Stomach (tissue), 9 donors: ENCODE results near the gene KLK5. TPM values are rescaled to one million over a fixed set of nuclear protein-coding genes. Genes with fewer than 3 reads are reported as not detected.
A peak's percentile ranks its signal among the peaks of the same experiment; 100 is the strongest.
"Not testable (repeated sequence)": the region's sequence is repeated elsewhere in the genome, so short reads cannot be mapped to it uniquely, and the experiment has no call there.

Experiments
- DNase-seq, 2 donors: peaks; one replicate each; pipeline versions ENCODE4 v3.0.0 to v3.0.0-alpha.2; 2013 to 2019
- H3K27ac ChIP-seq, 5 donors: fragments of 200-600 bp in 4 of 5; sonication (generic) in 4 of 5; one replicate each; pipeline ENCODE4 v1.5.1; 2013 to 2019; ENCODE audit warnings: mild to moderate bottlenecking in 1 of 5, moderate library complexity in 1 of 5
- H3K27me3 ChIP-seq, 3 donors: fragments of 200-600 bp; sonication (generic); one replicate each; pipeline ENCODE4 v1.5.1; 2017 to 2019; ENCODE audit warnings: mixed run types in 1 of 3
- H3K36me3 ChIP-seq, 4 donors: fragments of 200-600 bp; sonication (generic); 1 replicate in 3 of 4; 2 replicates in 1 of 4; pipeline ENCODE4 v1.5.1; 2016 to 2019
- H3K4me1 ChIP-seq, 4 donors: fragments of 200-600 bp; sonication (generic); one replicate each; pipeline ENCODE4 v1.5.1; 2016 to 2019
- H3K4me3 ChIP-seq, 4 donors: fragments of 200-600 bp; sonication (generic) in 3 of 4; one replicate each; pipeline ENCODE4 v1.5.1; 2016 to 2019; ENCODE audit warnings: mild to moderate bottlenecking in 1 of 4
- H3K9me3 ChIP-seq, 4 donors: fragments of 200-600 bp; sonication (generic); one replicate each; pipeline ENCODE4 v1.5.1; 2016 to 2019
- EP300 ChIP-seq: sonication (generic); formaldehyde crosslinking; IDR thresholded peaks from one replicate; pipeline ENCODE4 v1.6.1; 2017; ENCODE audit warnings: antibody characterized with exemption
- POLR2A ChIP-seq, 4 donors: fragments of 450-650 bp; IDR thresholded peaks; one replicate each; pipeline ENCODE4 v1.6.1; 2016; ENCODE audit warnings: antibody characterized with exemption in 4 of 4, control low read depth in 2 of 4, mild to moderate bottlenecking in 1 of 4, moderate library complexity in 1 of 4
- POLR2AphosphoS5 ChIP-seq, 3 donors: sonication (generic); formaldehyde crosslinking; IDR thresholded peaks; one replicate each; pipeline ENCODE4 v1.6.1; 2016; ENCODE audit warnings: antibody characterized with exemption in 3 of 3
- WGBS, 5 donors: extraction: QIAGEN DNeasy Blood & Tissue Kit in 3 of 5; methylation state at CpG; one replicate each; pipeline versions ENCODE4 v1.1.5 to v1.1.7; 2013 to 2018; 5-methylcytosine and 5-hydroxymethylcytosine counted together
- intact Hi-C: fragments of 100-400 bp; cut with DNase I; formaldehyde crosslinking; loops from one replicate; pipeline ENCODE4 v1.15.1; 2023; ENCODE audit warnings: low total_unique reads
- polyA plus RNA-seq, 3 donors: library from polyadenylated mRNA; stranded (reverse); fragments of 200-250 nt; gene quantifications; one replicate each; pipeline ENCODE4 v1.2.3, GENCODE V29; 2013
- total RNA-seq, 5 donors: library from RNA; depleted of rRNA; stranded (reverse); fragments of >200 nt; gene quantifications; one replicate each; pipeline versions ENCODE4 v1.1.0 to v1.2.3, GENCODE V29; 2014 to 2016
- TF ChIP-seq, protein P1 (sequence below), 7 experiments: fragments of 450-650 bp in 4 of 7; fragments of 200-600 bp in 3 of 7; sonication (generic) in 3 of 7; IDR thresholded peaks; one replicate each; pipeline ENCODE4 v1.5.1; 2016 to 2019; ENCODE audit warnings: antibody characterized with exemption in 7 of 7, control low read depth in 2 of 7, mild to moderate bottlenecking in 1 of 7
- donor health status: healthy with polysubstance abuse.
- donor health status: Bipolar disorder and iron deficiency.
- donor health status: healthy.

The KLK5 gene
- total and polyA plus RNA-seq, 8 donors: 10.4 TPM; not detected in 7

DNA sequence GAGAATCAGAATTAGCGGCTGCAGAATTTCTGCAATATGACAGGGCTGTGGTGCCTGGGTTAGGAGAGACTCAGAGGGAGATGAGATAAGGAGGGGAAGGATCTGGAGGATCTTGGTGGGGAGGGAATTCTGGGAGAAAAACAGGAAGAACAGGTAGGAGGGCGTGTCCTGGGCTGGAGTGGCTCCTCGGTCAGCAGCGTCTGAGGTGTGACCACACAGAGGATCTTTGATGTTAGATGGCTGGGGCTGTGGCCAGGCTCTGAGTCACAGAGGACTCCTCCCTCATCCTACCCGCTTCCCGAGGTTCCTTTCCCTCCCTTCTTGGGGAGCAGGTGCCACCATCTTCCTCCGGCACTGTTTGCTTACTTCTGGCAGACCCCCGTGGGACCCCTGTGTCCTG is 22.9 kb upstream of the KLK5 start:
- DNase-seq: peak in 1 of 2 donors; percentile 30
- no peak overlapping the region for H3K4me3 ChIP-seq
- H3K27me3 ChIP-seq: peaks cover 3 to 87% (median 14%) of the 10 kb centered on the region in 3 donors
- H3K36me3 ChIP-seq: no peaks in the 10 kb centered on the region
- no peak overlapping the region for H3K27ac ChIP-seq
- no peaks in the 10 kb centered on the region for H3K9me3 ChIP-seq
- 9 to 17% (median 11%) methylated on average over 8 of the region's 8 CpGs for WGBS, 5 donors
- TF ChIP-seq, protein P1, sequence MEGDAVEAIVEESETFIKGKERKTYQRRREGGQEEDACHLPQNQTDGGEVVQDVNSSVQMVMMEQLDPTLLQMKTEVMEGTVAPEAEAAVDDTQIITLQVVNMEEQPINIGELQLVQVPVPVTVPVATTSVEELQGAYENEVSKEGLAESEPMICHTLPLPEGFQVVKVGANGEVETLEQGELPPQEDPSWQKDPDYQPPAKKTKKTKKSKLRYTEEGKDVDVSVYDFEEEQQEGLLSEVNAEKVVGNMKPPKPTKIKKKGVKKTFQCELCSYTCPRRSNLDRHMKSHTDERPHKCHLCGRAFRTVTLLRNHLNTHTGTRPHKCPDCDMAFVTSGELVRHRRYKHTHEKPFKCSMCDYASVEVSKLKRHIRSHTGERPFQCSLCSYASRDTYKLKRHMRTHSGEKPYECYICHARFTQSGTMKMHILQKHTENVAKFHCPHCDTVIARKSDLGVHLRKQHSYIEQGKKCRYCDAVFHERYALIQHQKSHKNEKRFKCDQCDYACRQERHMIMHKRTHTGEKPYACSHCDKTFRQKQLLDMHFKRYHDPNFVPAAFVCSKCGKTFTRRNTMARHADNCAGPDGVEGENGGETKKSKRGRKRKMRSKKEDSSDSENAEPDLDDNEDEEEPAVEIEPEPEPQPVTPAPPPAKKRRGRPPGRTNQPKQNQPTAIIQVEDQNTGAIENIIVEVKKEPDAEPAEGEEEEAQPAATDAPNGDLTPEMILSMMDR (IDR thresholded peaks at IDR 0.05): no peak
- TF ChIP-seq POLR2A (IDR thresholded peaks at IDR 0.05) (no peak), EP300 (no peak), POLR2AphosphoS5 (IDR thresholded peaks at IDR 0.05) (no peak)
- H3K4me1 ChIP-seq: no peaks in the 10 kb centered on the region
- intact Hi-C loops: no loop called here

DNA sequence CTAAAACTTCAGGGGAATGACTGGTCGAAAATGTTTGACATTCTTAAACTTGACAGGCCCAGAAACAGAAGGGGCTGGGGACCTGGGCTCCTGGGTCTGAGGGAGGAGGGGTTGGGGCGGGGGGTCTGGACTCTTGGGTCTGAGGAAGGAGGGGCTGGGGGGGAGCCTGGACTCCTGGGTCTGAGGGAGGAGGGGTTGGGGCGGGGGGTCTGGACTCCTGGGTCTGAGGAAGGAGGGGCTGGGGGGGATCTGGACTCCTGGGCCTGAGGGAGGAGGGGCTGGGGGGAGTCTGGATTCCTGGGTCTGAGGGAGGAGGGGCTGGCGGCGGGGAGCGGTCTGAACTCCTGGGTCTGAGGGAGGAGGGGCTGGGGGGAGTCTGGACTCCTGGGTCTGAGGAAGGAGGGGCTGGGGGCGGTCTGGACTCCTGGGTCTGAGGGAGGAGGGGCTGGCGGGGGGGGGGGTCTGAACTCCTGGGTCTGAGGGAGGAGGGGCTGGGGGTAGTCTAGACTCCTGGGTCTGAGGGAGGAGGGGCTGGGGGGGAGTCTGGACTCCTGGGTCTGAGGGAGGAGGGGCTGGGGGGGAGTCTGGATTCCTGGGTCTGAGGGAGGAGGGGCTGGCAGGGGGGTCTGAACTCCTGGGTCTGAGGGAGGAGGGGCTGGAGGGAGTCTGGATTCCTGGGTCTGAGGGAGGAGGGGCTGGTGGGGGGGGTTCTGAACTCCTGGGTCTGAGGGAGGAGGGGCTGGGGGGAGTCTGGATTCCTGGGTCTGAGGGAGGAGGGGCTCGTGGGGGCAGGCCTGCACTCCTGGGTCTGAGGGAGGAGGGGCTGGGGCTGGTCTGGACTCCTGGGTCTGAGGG is 22.1 kb upstream of the KLK5 start:
- intact Hi-C loops: no loop called here
- Histone ChIP-seq H3K27me3 (peaks cover 3 to 87% (median 14%) of the 10 kb centered on the region in 3 donors), H3K36me3 (no peaks in the 10 kb centered on the region), H3K4me3 (no peak overlapping the region), H3K9me3 (no peaks in the 10 kb centered on the region), H3K4me1 (no peaks in the 10 kb centered on the region), H3K27ac (no peak overlapping the region)
- no peak for TF ChIP-seq EP300
- TF ChIP-seq, protein P1 (IDR thresholded peaks at IDR 0.05): no peak
- TF ChIP-seq POLR2AphosphoS5 (IDR thresholded peaks at IDR 0.05): no peak
- no peak for TF ChIP-seq POLR2A (IDR thresholded peaks at IDR 0.05)
- DNase-seq: peak in 1 of 2 donors; percentile 14
- WGBS, 5 donors: 15 to 38% (median 18%) methylated on average over 1 to 9 of the region's 9 CpGs

DNA sequence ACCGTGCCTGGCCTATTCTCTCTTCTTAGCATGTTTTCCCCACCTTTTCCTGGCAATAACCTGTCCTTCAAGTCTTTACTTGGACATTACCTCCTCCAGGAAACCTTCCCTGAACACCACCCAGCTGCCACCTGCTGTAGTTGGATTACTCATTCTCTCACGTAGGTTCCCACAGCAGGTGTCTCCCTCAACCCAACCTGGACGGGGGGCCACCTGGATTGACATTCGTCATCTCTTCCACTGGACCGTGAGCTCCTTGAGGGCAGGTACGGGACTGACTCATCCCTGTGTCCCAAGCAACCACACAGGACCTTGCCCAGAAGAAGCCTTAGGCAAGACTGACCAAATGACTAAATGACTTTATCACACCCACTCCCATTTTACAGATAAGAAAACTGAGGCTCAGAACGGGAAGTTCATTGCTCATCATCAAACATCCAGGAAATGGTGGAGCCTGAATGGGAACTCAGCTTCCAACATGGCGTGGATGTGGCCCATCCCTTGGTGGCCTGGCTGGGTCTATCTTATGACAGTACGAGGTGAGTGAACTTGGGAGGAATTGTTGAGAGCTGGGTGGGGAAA is 20.0 kb upstream of the KLK5 start:
- DNase-seq: no peak
- TF ChIP-seq EP300 (no peak), POLR2AphosphoS5 (IDR thresholded peaks at IDR 0.05) (no peak), POLR2A (IDR thresholded peaks at IDR 0.05) (no peak)
- TF ChIP-seq, protein P1 (IDR thresholded peaks at IDR 0.05): no peak
- Histone ChIP-seq H3K9me3 (no peaks in the 10 kb centered on the region), H3K4me3 (no peak overlapping the region), H3K27ac (no peak overlapping the region), H3K36me3 (no peaks in the 10 kb centered on the region), H3K27me3 (peaks cover 3 to 87% (median 23%) of the 10 kb centered on the region in 3 donors), H3K4me1 (no peaks in the 10 kb centered on the region)
- 70 to 85% (median 78%) methylated on average over 9 of the region's 9 CpGs for WGBS, 5 donors
- intact Hi-C loops: no loop called here

DNA sequence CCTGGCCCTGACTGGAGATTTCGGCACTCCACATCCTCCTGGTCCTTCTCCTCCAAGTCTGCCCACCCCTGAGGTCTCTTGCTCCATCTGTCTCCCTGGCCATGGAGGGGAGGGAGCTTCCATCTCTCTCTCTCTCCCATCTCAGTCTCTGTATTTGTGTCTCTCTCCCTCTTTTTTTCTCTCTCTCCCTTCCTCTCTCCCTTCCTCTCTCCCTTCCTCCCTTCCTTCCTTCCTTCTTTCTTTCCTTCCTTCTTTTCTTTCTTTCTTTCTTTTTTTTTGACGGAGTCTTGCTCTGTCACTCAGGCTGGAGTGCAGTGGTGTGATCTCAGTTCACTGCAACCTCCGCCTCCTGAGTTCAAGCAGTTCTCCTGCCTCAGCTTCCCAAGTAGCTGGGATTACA is 17.0 kb upstream of the KLK5 start:
- H3K36me3 ChIP-seq, H3K4me3 ChIP-seq, H3K27ac ChIP-seq, H3K9me3 ChIP-seq, DNase-seq, intact Hi-C loops, H3K4me1 ChIP-seq: not testable (repeated sequence)
- H3K27me3 ChIP-seq: peaks cover 0 to 89% (median 19%) of the 10 kb centered on the region in 3 donors
- WGBS, 5 donors: 66 to 84% (median 76%) methylated on average over 3 of the region's 3 CpGs

DNA sequence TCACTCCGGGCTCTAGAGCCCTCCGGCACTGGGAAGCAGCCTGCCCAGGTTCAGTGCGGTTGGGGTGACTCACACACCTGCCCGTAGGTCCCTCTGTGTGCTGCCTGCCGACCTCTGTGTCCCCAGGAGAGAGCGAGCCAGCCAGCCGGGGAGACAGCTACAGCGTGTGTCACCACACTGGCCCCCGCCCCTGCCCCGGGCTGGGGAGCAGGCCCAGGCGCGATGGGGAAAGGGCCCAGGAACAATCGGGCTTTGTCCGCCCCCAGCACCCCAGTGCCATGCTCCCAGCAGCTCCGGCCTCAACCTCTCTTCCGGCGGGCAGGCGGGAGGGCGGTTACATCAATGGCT is 16.5 kb upstream of the KLK5 start, which contains the start of gene KLK6:
TSS of gene KLK6 (minus strand) at position 179 of the 348 bp plus-strand sequence. CDS start 1,487 bp downstream, outside the sequence.
- TF ChIP-seq, protein P1 (IDR thresholded peaks at IDR 0.05): no peak
- intact Hi-C loops: no loop called here
- no peak within 1 kb of the TSS for H3K27ac ChIP-seq
- H3K36me3 ChIP-seq: no peaks in the 10 kb centered on the region
- WGBS, 5 donors: 55 to 79% (median 60%) methylated on average over 7 to 19 of the region's 19 CpGs
- no peak within 1 kb of the TSS for H3K4me3 ChIP-seq
- H3K9me3 ChIP-seq: no peaks in the 10 kb centered on the region
- H3K27me3 ChIP-seq: peaks cover 0 to 91% (median 19%) of the 10 kb centered on the region in 3 donors
- H3K4me1 ChIP-seq: no peaks in the 10 kb centered on the region
- DNase-seq: peak in 1 of 2 donors; percentile 9
